Endothelial cell of umbilical vein (primary cell): Measurements from ENCODE around the gene CUZD1. TPM values are rescaled to one million over a fixed set of nuclear protein-coding genes. Genes with fewer than 3 reads are reported as not detected.

Experiments
- BruUV-seq: library from RNA; stranded (reverse); fragments of 400-500 nt; replicated peaks from 2 replicates; lab custom pipeline; 2021; lab: Mats Ljungman, UMichigan
- CTCF ChIA-PET: fragments of 300-600, 350-600 bp; sonication (Branson Sonifier 250); formaldehyde crosslinking; loops from one replicate; lab custom pipeline; 2021; ENCODE audit warnings: antibody characterized with exemption, inconsistent platforms; lab: Charles Lee
- POLR2A ChIA-PET: fragments of 300-600, 350-600 bp; sonication (Branson Sonifier 250); formaldehyde crosslinking; loops from one replicate; lab custom pipeline; 2021; ENCODE audit warnings: antibody characterized with exemption, inconsistent platforms; lab: Charles Lee
- DNase-seq: peaks from one replicate; pipeline ENCODE4 v3.0.0-alpha.2; 2011; ENCODE audit warnings: low read depth, low spot score
- FAIRE-seq: peaks from 2 replicates; lab custom pipeline; 2011; peaks lifted over from hg19 to GRCh38; lab: Jason Lieb, UNC
- H2AFZ ChIP-seq: 2 replicates; pipeline ENCODE4 v1.6.0; 2012; ENCODE audit warnings: low read depth, low read length, control low read depth, inconsistent platforms
- H3K27ac ChIP-seq: 2 replicates; pipeline ENCODE4 v1.5.1; 2011; ENCODE audit warnings: low read depth, mild to moderate bottlenecking, control low read depth, low read length, moderate library complexity; ENCODE audit not compliant: insufficient read depth
- H3K27me3 ChIP-seq, 2 experiments: 2 replicates each; pipeline versions ENCODE4 v1.6.0 to v1.6.1; 2011; ENCODE audit warnings: low read length in 2 of 2, mixed read lengths in 1 of 2; ENCODE audit not compliant: control insufficient read depth in 2 of 2, insufficient read depth in 2 of 2
- H3K36me3 ChIP-seq, 2 experiments: 2 replicates in 1 of 2; 3 replicates in 1 of 2; pipeline ENCODE4 v1.5.1; 2011; ENCODE audit warnings: low read length in 2 of 2, mild to moderate bottlenecking in 1 of 2, moderate library complexity in 1 of 2; ENCODE audit not compliant: control insufficient read depth in 2 of 2, insufficient read depth in 2 of 2; ENCODE audit errors: extremely low read depth in 1 of 2
- H3K4me1 ChIP-seq: 3 replicates; pipeline ENCODE4 v1.5.1; 2011; ENCODE audit warnings: mild to moderate bottlenecking, low read length; ENCODE audit not compliant: control insufficient read depth, insufficient read depth; ENCODE audit errors: extremely low read depth
- H3K4me2 ChIP-seq: 2 replicates; pipeline ENCODE4 v1.6.1; 2011; ENCODE audit warnings: low read length, control low read depth, mixed read lengths; ENCODE audit not compliant: insufficient read depth
- H3K4me3 ChIP-seq, 3 experiments: fragments of 200-600 bp in 1 of 3; sonication (generic), shearing (Covaris generic) in 1 of 3; replicated peaks in 1 of 3; 2 replicates each; pipeline ENCODE4 v1.5.1; 2011 to 2016; ENCODE audit warnings: control low read depth in 3 of 3, low read length in 3 of 3, mild to moderate bottlenecking in 2 of 3, inconsistent platforms in 1 of 3, low read depth in 1 of 3, moderate library complexity in 1 of 3; ENCODE audit not compliant: insufficient read depth in 1 of 3
- H3K79me2 ChIP-seq: 2 replicates; pipeline ENCODE4 v1.6.0; 2012; ENCODE audit warnings: low read length, inconsistent platforms; ENCODE audit not compliant: control insufficient read depth, insufficient read depth
- H3K9ac ChIP-seq: replicated peaks from 2 replicates; pipeline ENCODE3; 2011; ENCODE audit warnings: low read length, control low read depth; ENCODE audit not compliant: insufficient read depth; ENCODE audit errors: extremely low read depth
- H3K9me1 ChIP-seq: replicated peaks from 3 replicates; pipeline ENCODE4 v1.6.0; 2011; ENCODE audit warnings: mild to moderate bottlenecking, low read length; ENCODE audit not compliant: control insufficient read depth, insufficient read depth; ENCODE audit errors: extremely low read depth
- H3K9me3 ChIP-seq: replicated peaks from 2 replicates; pipeline ENCODE4 v1.5.1; 2012; ENCODE audit warnings: low read length, inconsistent platforms; ENCODE audit not compliant: control insufficient read depth, insufficient read depth
- H4K20me1 ChIP-seq: replicated peaks from 2 replicates; pipeline ENCODE3; 2011; ENCODE audit warnings: mild to moderate bottlenecking, low read length; ENCODE audit not compliant: control insufficient read depth, insufficient read depth; ENCODE audit errors: extremely low read depth
- CTCF ChIP-seq, 2 donors: IDR thresholded peaks; 1 replicate in 1 of 2; 2 replicates in 1 of 2; pipeline ENCODE4 v1.5.1; 2011; ENCODE audit warnings: low read length in 2 of 2, mild to moderate bottlenecking in 2 of 2, moderate library complexity in 2 of 2, control low read depth in 1 of 2, inconsistent platforms in 1 of 2, low read depth in 1 of 2; ENCODE audit not compliant: insufficient read depth in 1 of 2; ENCODE audit errors: extremely low read depth in 1 of 2
- FOS ChIP-seq: IDR thresholded peaks from 2 replicates; pipeline ENCODE4 v1.6.1; 2011; ENCODE audit warnings: mild to moderate bottlenecking, low read length, moderate library complexity, borderline replicate concordance; ENCODE audit not compliant: insufficient read depth
- JUN ChIP-seq: IDR thresholded peaks from 2 replicates; pipeline ENCODE4 v1.6.1; 2011; ENCODE audit warnings: borderline replicate concordance, low read depth; ENCODE audit not compliant: insufficient read length, insufficient read depth
- MYC ChIP-seq: IDR thresholded peaks from one replicate; pipeline ENCODE4 v1.6.1; 2011; ENCODE audit warnings: mild to moderate bottlenecking, low read depth, low read length
- POLR2A ChIP-seq: IDR thresholded peaks from 2 replicates; pipeline ENCODE4 v1.6.1; 2012; ENCODE audit warnings: low read depth, mild to moderate bottlenecking, control low read depth, low read length
- POLR2AphosphoS5 ChIP-seq: IDR thresholded peaks from 2 replicates; pipeline ENCODE4 v1.6.1; 2012; ENCODE audit warnings: low read depth, mild to moderate bottlenecking, control low read depth, low read length, moderate library complexity; ENCODE audit not compliant: insufficient read depth
- dilution Hi-C: fragments of 300-500 bp; cut with MboI; formaldehyde crosslinking; loops from one replicate; pipeline ENCODE4 v1.15.0; 2019; ENCODE audit warnings: low sequenced_read_pairs; ENCODE audit not compliant: extremely low pct_ligation_motif_present
- intact Hi-C: fragments of 100-400 bp; cut with micrococcal nuclease; formaldehyde crosslinking; loops from one replicate; pipeline ENCODE4 v1.10.0; 2022
- polyA plus RNA-seq, 4 experiments: library from polyadenylated mRNA; depleted of rRNA in 3 of 4; stranded (reverse) in 3 of 4; unstranded in 1 of 4; fragments of >200 nt; gene quantifications; 2 replicates each; pipeline versions ENCODE4 v1.2.1 to v1.2.3, GENCODE V29; 2011 to 2012; ENCODE audit warnings: missing spikeins in 1 of 4
- total RNA-seq: library from RNA; stranded (reverse); gene quantifications from 2 replicates; pipeline ENCODE4 v1.2.3, GENCODE V29; 2021

CUZD1 gene
- total and polyA plus RNA-seq, 2 donors (not counting 3 experiments of a cell fraction or from before 2014, with no cell fraction given), result 1.1 to 1.4 TPM

GRCh38 chr10:122835908-122836307 is 9.7 kb downstream of the CUZD1 start:
- intact Hi-C loops, result no loop called here
- no TSS peak for BruUV-seq

More at GRCh38 chr10:122835908-122836307, 9.7 kb downstream of the CUZD1 start:
- H3K36me3 ChIP-seq, result peaks cover 0 to 8% of the 10 kb centered on the region in 2 experiments
- no peak overlapping the region for H3K9ac ChIP-seq
- H4K20me1 ChIP-seq, result no peaks in the 10 kb centered on the region
- ChIA-PET POLR2A (no interaction called here), CTCF (interaction anchor here (1.0 to 1.1 kb wide), 2 partner anchors 9 to 37 kb away, joined by 3 read pairs; no protein-coding TSS in a partner anchor)
- no peaks in the 10 kb centered on the region for H3K4me1 ChIP-seq
- TF ChIP-seq FOS (no peak), POLR2A (no peak), POLR2AphosphoS5 (no peak), CTCF (IDR thresholded peaks at IDR 0.05; ENCODE audit: extremely low read depth in 1 of 2, insufficient read depth in 1 of 2, low read depth in 1 of 2, low read length in 2 of 2) (no peak), JUN (no peak), MYC (no peak)
- H3K4me2 ChIP-seq, result no peak overlapping the region
- H2AFZ ChIP-seq, result no peak overlapping the region
- H3K4me3 ChIP-seq, result no peak overlapping the region
- dilution Hi-C loops, result no loop called here
- no peaks in the 10 kb centered on the region for H3K9me1 ChIP-seq
- FAIRE-seq (no peak), DNase-seq (no peak)
- no peaks in the 10 kb centered on the region for H3K79me2 ChIP-seq
- H3K27ac ChIP-seq, result no peak overlapping the region
- H3K27me3 ChIP-seq, result no peaks in the 10 kb centered on the region
- no peaks in the 10 kb centered on the region for H3K9me3 ChIP-seq
